ENCODE measurements around the gene TXNDC17. TPM values are rescaled to one million over a fixed set of nuclear protein-coding genes. Genes with fewer than 3 reads are reported as not detected.
A peak's percentile ranks its signal among the peaks of the same experiment; 100 is the strongest.

The TXNDC17 gene
- total and polyA plus RNA-seq, 2 of the 13 experiments (the other 11 are each of a cell fraction or from before 2014, with no cell fraction given) = 188 to 266 TPM

GRCh38 chr17:6651354-6651918, 10.6 kb downstream of the TXNDC17 start, which contains the start of the genes C17orf100 and MED31 (continued):
- TF ChIP-seq ATF2 (CRISPR knock-in tag; IDR thresholded peaks at IDR 0.05) (0 out of 2 replicates have a peak, but pooled peaks have one; percentile 8), ZNF878 (CRISPR knock-in tag; IDR thresholded peaks at IDR 0.05) (0 out of 2 replicates have a peak, but pooled peaks have one; percentile 75), SPEN (CRISPR knock-in tag; IDR thresholded peaks at IDR 0.05; ENCODE audit: low read depth) (peak; percentile 82; the same call in 1 of the 2 replicates), BRD4 (CRISPR knock-in tag; IDR thresholded peaks at IDR 0.05) (0 out of 2 replicates have a peak, but pooled peaks have one; percentile 47), RFX5 (IDR thresholded peaks at IDR 0.05; ENCODE audit: low read depth, low read length) (peak; percentile 90), EZH2 (conservative IDR thresholded peaks at IDR 0.05; ENCODE audit: low read depth, low read length) (no peak), SP2 (CRISPR knock-in tag; IDR thresholded peaks at IDR 0.05) (peak; percentile 60; the same call in 1 of the 2 replicates), ZNF563 (CRISPR knock-in tag; IDR thresholded peaks at IDR 0.05) (no peak), MIXL1 (CRISPR knock-in tag; IDR thresholded peaks at IDR 0.05) (peak; percentile 53), JUN (CRISPR knock-in tag; IDR thresholded peaks at IDR 0.05) (no peak), SAP130 (CRISPR knock-in tag; IDR thresholded peaks at IDR 0.05; ENCODE audit: low read depth) (peak; percentile 92), YEATS2 (CRISPR knock-in tag; IDR thresholded peaks at IDR 0.05; ENCODE audit: borderline replicate concordance) (peak; percentile 62; the same call in 1 of the 2 replicates), DMAP1 (CRISPR knock-in tag; IDR thresholded peaks at IDR 0.05) (no peak), HNF4A (CRISPR knock-in tag; IDR thresholded peaks at IDR 0.05) (peak; percentile 64), TIGD3 (CRISPR knock-in tag; IDR thresholded peaks at IDR 0.05; ENCODE audit: borderline replicate concordance) (no peak), TGIF2 (CRISPR knock-in tag; IDR thresholded peaks at IDR 0.05) (peak; percentile 62; the same call in 1 of the 2 replicates), CREM (IDR thresholded peaks at IDR 0.05) (peak; percentile 59), CREM (CRISPR knock-in tag; IDR thresholded peaks at IDR 0.05) (no peak), HOXA3 (CRISPR knock-in tag; IDR thresholded peaks at IDR 0.05) (peak; percentile 65; the same call in 1 of the 2 replicates), HDAC1 (CRISPR knock-in tag; IDR thresholded peaks at IDR 0.05) (peak; percentile 74; the same call in 1 of the 2 replicates), ZNF552 (CRISPR knock-in tag; IDR thresholded peaks at IDR 0.05; ENCODE audit: borderline replicate concordance) (no peak), KMT2B (CRISPR knock-in tag; IDR thresholded peaks at IDR 0.05) (peak; percentile 73), TEAD3 (CRISPR knock-in tag; optimal IDR thresholded peaks at IDR 0.05; ENCODE audit: borderline replicate concordance) (peak; percentile 18), FOXK1 (CRISPR knock-in tag; IDR thresholded peaks at IDR 0.05; ENCODE audit: borderline replicate concordance, low read depth) (peak; percentile 78), RFX1 (IDR thresholded peaks at IDR 0.05) (peak; percentile 91), ZNF253 (CRISPR knock-in tag; IDR thresholded peaks at IDR 0.05; ENCODE audit: borderline replicate concordance) (no peak)
- TF ChIP-seq, protein P1, sequence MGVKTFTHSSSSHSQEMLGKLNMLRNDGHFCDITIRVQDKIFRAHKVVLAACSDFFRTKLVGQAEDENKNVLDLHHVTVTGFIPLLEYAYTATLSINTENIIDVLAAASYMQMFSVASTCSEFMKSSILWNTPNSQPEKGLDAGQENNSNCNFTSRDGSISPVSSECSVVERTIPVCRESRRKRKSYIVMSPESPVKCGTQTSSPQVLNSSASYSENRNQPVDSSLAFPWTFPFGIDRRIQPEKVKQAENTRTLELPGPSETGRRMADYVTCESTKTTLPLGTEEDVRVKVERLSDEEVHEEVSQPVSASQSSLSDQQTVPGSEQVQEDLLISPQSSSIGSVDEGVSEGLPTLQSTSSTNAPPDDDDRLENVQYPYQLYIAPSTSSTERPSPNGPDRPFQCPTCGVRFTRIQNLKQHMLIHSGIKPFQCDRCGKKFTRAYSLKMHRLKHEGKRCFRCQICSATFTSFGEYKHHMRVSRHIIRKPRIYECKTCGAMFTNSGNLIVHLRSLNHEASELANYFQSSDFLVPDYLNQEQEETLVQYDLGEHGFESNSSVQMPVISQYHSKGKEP (CRISPR knock-in tag; IDR thresholded peaks at IDR 0.05) = no peak

Measured in HepG2 (cell line).